KMS-11 (cell line): ENCODE measurements around the gene SMR3A.

Experiments
- H2AFZ ChIP-seq: fragments of 200-600 bp; sonication (generic); 2 replicates; pipeline ENCODE4 v1.6.1; 2016; ENCODE audit warnings: antibody characterized with exemption, mixed run types, low read depth
- H3K27ac ChIP-seq: fragments of 200-600 bp; sonication (generic); 2 replicates; pipeline ENCODE4 v1.6.1; 2016; ENCODE audit warnings: mild to moderate bottlenecking, mixed run types
- H3K27me3 ChIP-seq: fragments of 200-600 bp; sonication (generic); 2 replicates; pipeline ENCODE4 v1.6.1; 2017; ENCODE audit warnings: mild to moderate bottlenecking, low read depth, mixed run types, moderate library complexity; ENCODE audit not compliant: insufficient read depth
- H3K36me3 ChIP-seq: fragments of 200-600 bp; sonication (generic); 2 replicates; pipeline ENCODE4 v1.6.1; 2017; ENCODE audit warnings: mild to moderate bottlenecking, mixed run types; ENCODE audit not compliant: insufficient read depth
- H3K4me1 ChIP-seq: fragments of 200-600 bp; sonication (generic); 2 replicates; pipeline ENCODE4 v1.6.1; 2016; ENCODE audit warnings: mild to moderate bottlenecking, low read depth, mixed run types; ENCODE audit not compliant: poor library complexity, severe bottlenecking
- H3K4me2 ChIP-seq: fragments of 200-600 bp; sonication (generic); 2 replicates; pipeline ENCODE4 v1.7.0; 2016; ENCODE audit warnings: mild to moderate bottlenecking, mixed run types
- H3K4me3 ChIP-seq: fragments of 200-600 bp; sonication (generic); IDR thresholded peaks from 2 replicates; pipeline ENCODE4 v1.6.1; 2017; ENCODE audit warnings: low read depth, low read length, mixed read lengths; ENCODE audit not compliant: insufficient read depth
- H3K79me2 ChIP-seq: fragments of 200-600 bp; sonication (generic); 2 replicates; pipeline ENCODE4 v1.6.1; 2016; ENCODE audit warnings: low read depth, mixed run types; ENCODE audit not compliant: insufficient read depth
- H3K9ac ChIP-seq: fragments of 200-600 bp; sonication (generic); 2 replicates; pipeline ENCODE4 v1.6.1; 2016; ENCODE audit warnings: mild to moderate bottlenecking, mixed run types
- H4K20me1 ChIP-seq: fragments of 200-600 bp; sonication (generic); 2 replicates; pipeline ENCODE4 v1.6.1; 2016; ENCODE audit warnings: mild to moderate bottlenecking, mixed run types; ENCODE audit not compliant: insufficient read depth
- TF ChIP-seq, protein P1 (sequence below): fragments of 200-600 bp; sonication (generic); conservative IDR thresholded peaks from 2 replicates; pipeline ENCODE4 v1.6.1; 2017; ENCODE audit warnings: low read depth, mild to moderate bottlenecking, antibody characterized with exemption, low read length, moderate library complexity, mixed read lengths

The SMR3A gene

GRCh38 chr4:70359115-70359661, 1.4 kb upstream of the SMR3A start:
- TF ChIP-seq, protein P1, sequence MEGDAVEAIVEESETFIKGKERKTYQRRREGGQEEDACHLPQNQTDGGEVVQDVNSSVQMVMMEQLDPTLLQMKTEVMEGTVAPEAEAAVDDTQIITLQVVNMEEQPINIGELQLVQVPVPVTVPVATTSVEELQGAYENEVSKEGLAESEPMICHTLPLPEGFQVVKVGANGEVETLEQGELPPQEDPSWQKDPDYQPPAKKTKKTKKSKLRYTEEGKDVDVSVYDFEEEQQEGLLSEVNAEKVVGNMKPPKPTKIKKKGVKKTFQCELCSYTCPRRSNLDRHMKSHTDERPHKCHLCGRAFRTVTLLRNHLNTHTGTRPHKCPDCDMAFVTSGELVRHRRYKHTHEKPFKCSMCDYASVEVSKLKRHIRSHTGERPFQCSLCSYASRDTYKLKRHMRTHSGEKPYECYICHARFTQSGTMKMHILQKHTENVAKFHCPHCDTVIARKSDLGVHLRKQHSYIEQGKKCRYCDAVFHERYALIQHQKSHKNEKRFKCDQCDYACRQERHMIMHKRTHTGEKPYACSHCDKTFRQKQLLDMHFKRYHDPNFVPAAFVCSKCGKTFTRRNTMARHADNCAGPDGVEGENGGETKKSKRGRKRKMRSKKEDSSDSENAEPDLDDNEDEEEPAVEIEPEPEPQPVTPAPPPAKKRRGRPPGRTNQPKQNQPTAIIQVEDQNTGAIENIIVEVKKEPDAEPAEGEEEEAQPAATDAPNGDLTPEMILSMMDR: no peak
- Histone ChIP-seq H3K36me3 (no peaks in the 10 kb centered on the region), H3K4me1 (no peaks in the 10 kb centered on the region), H3K4me3 (no peak overlapping the region), H3K9ac (no peak overlapping the region), H3K79me2 (no peaks in the 10 kb centered on the region), H3K27ac (no peak overlapping the region), H2AFZ (no peak overlapping the region), H4K20me1 (no peaks in the 10 kb centered on the region), H3K4me2 (no peak overlapping the region), H3K27me3 (no peaks in the 10 kb centered on the region)

- Histone ChIP-seq H3K36me3 (no peaks in the 10 kb centered on the region), H3K79me2 (no peaks in the 10 kb centered on the region), H3K4me2 (no peak overlapping the region), H3K27ac (no peak overlapping the region), H2AFZ (no peak overlapping the region), H3K27me3 (no peaks in the 10 kb centered on the region), H3K9ac (no peak overlapping the region), H3K4me1 (no peaks in the 10 kb centered on the region), H4K20me1 (no peaks in the 10 kb centered on the region), H3K4me3 (no peak overlapping the region)
- TF ChIP-seq, protein P1: no peak
These were observed 3.4 kb downstream of the SMR3A start for GRCh38 chr4:70364002-70364401.

GRCh38 chr4:70365479-70365878, 4.9 kb downstream of the SMR3A start:
- TF ChIP-seq, protein P1: no peak
- Histone ChIP-seq H3K36me3 (no peaks in the 10 kb centered on the region), H3K4me2 (no peak overlapping the region), H3K4me3 (no peak overlapping the region), H2AFZ (no peak overlapping the region), H3K27ac (no peak overlapping the region), H3K79me2 (no peaks in the 10 kb centered on the region), H3K27me3 (no peaks in the 10 kb centered on the region), H4K20me1 (no peaks in the 10 kb centered on the region), H3K4me1 (no peaks in the 10 kb centered on the region), H3K9ac (no peak overlapping the region)

- Histone ChIP-seq H4K20me1 (no peaks in the 10 kb centered on the region), H3K9ac (no peak overlapping the region), H3K79me2 (no peaks in the 10 kb centered on the region), H3K27ac (no peak overlapping the region), H3K4me2 (no peak overlapping the region), H2AFZ (no peak overlapping the region), H3K4me1 (no peaks in the 10 kb centered on the region), H3K27me3 (no peaks in the 10 kb centered on the region), H3K36me3 (no peaks in the 10 kb centered on the region), H3K4me3 (no peak overlapping the region)
- TF ChIP-seq, protein P1: no peak
These were observed 7.3 kb downstream of the SMR3A start for GRCh38 chr4:70367813-70368212.

DNA sequence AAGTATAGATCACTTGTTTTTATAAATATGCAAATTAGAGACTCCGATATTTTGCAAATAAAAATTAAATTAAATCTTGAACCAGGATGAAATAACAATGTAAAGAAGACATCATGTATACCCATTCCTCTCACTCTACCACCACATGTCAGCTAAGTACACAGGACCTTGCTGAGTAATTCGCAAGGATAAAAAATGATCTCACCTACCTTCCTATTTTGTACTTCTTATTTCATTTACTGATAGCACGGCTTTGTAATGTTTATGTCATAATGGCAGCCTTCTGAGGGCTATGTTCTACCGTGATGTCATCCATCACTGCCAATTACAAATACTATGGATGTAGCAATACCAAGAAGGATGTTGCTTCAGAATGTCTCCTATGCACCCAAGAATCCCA, 11.4 kb downstream of the SMR3A start:
- no peak overlapping the region for H3K27ac ChIP-seq
- H2AFZ ChIP-seq: no peak overlapping the region
- H3K79me2 ChIP-seq: no peaks in the 10 kb centered on the region
- no peaks in the 10 kb centered on the region for H3K4me1 ChIP-seq
- H3K27me3 ChIP-seq: no peaks in the 10 kb centered on the region
- H3K36me3 ChIP-seq: no peaks in the 10 kb centered on the region
- no peak overlapping the region for H3K9ac ChIP-seq
- no peaks in the 10 kb centered on the region for H4K20me1 ChIP-seq
- no peak overlapping the region for H3K4me3 ChIP-seq
- TF ChIP-seq, protein P1: no peak
- H3K4me2 ChIP-seq: no peak overlapping the region
